Type B pancreatic cell (in vitro differentiated cells): ENCODE measurements around the gene SYT17. TPM values are rescaled to one million over a fixed set of nuclear protein-coding genes. Genes with fewer than 3 reads are reported as not detected.

ENCODE experiments used
- DNase-seq: peaks from one replicate; pipeline ENCODE4 v3.0.0; 2021; ENCODE audit warnings: mixed read lengths; ENCODE audit not compliant: unreplicated experiment; ENCODE audit errors: extremely low spot score
- H3K27ac Mint-ChIP-seq: 2 replicates; pipeline ENCODE4 v1.8.0; 2021; ENCODE audit warnings: mild to moderate bottlenecking, mixed read lengths
- H3K27me3 Mint-ChIP-seq: 2 replicates; pipeline ENCODE4 v1.8.0; 2021; ENCODE audit warnings: mixed read lengths
- H3K36me3 Mint-ChIP-seq: 2 replicates; pipeline ENCODE4 v1.8.0; 2021; ENCODE audit warnings: mixed read lengths
- H3K4me1 Mint-ChIP-seq: one replicate; pipeline ENCODE4 v1.8.0; 2021; ENCODE audit warnings: mixed read lengths; ENCODE audit not compliant: unreplicated experiment
- H3K4me3 Mint-ChIP-seq: 2 replicates; pipeline ENCODE4 v1.8.0; 2021; ENCODE audit warnings: mild to moderate bottlenecking, mixed read lengths
- H3K9me3 Mint-ChIP-seq: 2 replicates; pipeline ENCODE4 v1.8.0; 2021; ENCODE audit warnings: mixed read lengths
- total RNA-seq: library from RNA; stranded (reverse); gene quantifications from 2 replicates; pipeline ENCODE4 v1.2.1, GENCODE V29; 2021; ENCODE audit warnings: low replicate concordance
- TF ChIP-seq, protein P1 (sequence below): fragments of 200-600 bp; sonication (generic); conservative IDR thresholded peaks from 2 replicates; pipeline ENCODE4 v1.5.0; 2021; ENCODE audit warnings: antibody characterized with exemption, mild to moderate bottlenecking

Gene SYT17
- total RNA-seq, 1 donor from 2014 or later: 10.7 TPM

DNA sequence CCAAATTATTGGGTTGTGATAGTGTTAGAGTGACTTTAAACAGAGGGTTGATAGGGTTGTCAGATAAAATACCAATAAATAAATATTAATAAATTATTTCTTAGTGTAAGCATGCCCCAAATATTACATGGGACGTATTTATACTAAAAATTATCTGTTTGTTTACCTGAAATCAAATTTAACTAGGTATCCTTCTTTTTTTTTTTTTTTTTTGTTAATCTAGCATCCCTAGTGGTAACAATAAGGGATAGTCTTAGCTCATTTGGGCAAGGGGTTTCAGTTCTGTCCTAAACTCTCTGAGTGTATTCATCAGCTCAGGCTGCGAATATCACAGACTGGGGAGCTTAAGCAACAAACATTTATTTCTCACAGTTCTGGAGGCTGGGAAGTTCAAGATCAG is 118.8 kb downstream of the SYT17 start:
- DNase-seq: no peak
- H3K9me3 Mint-ChIP-seq: no peaks in the 10 kb centered on the region
- peaks cover 6% of the 10 kb centered on the region for H3K27me3 Mint-ChIP-seq
- H3K27ac Mint-ChIP-seq: no peak overlapping the region
- TF ChIP-seq, protein P1, sequence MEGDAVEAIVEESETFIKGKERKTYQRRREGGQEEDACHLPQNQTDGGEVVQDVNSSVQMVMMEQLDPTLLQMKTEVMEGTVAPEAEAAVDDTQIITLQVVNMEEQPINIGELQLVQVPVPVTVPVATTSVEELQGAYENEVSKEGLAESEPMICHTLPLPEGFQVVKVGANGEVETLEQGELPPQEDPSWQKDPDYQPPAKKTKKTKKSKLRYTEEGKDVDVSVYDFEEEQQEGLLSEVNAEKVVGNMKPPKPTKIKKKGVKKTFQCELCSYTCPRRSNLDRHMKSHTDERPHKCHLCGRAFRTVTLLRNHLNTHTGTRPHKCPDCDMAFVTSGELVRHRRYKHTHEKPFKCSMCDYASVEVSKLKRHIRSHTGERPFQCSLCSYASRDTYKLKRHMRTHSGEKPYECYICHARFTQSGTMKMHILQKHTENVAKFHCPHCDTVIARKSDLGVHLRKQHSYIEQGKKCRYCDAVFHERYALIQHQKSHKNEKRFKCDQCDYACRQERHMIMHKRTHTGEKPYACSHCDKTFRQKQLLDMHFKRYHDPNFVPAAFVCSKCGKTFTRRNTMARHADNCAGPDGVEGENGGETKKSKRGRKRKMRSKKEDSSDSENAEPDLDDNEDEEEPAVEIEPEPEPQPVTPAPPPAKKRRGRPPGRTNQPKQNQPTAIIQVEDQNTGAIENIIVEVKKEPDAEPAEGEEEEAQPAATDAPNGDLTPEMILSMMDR: peak; percentile 56
- H3K36me3 Mint-ChIP-seq: no peaks in the 10 kb centered on the region
- H3K4me1 Mint-ChIP-seq: peaks cover 19% of the 10 kb centered on the region
- no peak overlapping the region for H3K4me3 Mint-ChIP-seq

- H3K4me1 Mint-ChIP-seq: peaks cover 19% of the 10 kb centered on the region
- H3K9me3 Mint-ChIP-seq: no peaks in the 10 kb centered on the region
- TF ChIP-seq, protein P1: no peak
- H3K27ac Mint-ChIP-seq: no peak overlapping the region
- no peak for DNase-seq
- no peak overlapping the region for H3K4me3 Mint-ChIP-seq
- H3K27me3 Mint-ChIP-seq: peaks cover 6% of the 10 kb centered on the region
- H3K36me3 Mint-ChIP-seq: no peaks in the 10 kb centered on the region
Observed at GRCh38 chr16:19287241-19287640, 119.2 kb downstream of the SYT17 start.

- Mint-ChIP-seq H3K4me3 (no peak overlapping the region), H3K27me3 (peaks cover 6% of the 10 kb centered on the region), H3K4me1 (peaks cover 17% of the 10 kb centered on the region), H3K36me3 (no peaks in the 10 kb centered on the region), H3K27ac (no peak overlapping the region), H3K9me3 (no peaks in the 10 kb centered on the region)
- no peak for DNase-seq
- TF ChIP-seq, protein P1: no peak
Observed at GRCh38 chr16:19288872-19289799, 121.1 kb downstream of the SYT17 start.

DNA sequence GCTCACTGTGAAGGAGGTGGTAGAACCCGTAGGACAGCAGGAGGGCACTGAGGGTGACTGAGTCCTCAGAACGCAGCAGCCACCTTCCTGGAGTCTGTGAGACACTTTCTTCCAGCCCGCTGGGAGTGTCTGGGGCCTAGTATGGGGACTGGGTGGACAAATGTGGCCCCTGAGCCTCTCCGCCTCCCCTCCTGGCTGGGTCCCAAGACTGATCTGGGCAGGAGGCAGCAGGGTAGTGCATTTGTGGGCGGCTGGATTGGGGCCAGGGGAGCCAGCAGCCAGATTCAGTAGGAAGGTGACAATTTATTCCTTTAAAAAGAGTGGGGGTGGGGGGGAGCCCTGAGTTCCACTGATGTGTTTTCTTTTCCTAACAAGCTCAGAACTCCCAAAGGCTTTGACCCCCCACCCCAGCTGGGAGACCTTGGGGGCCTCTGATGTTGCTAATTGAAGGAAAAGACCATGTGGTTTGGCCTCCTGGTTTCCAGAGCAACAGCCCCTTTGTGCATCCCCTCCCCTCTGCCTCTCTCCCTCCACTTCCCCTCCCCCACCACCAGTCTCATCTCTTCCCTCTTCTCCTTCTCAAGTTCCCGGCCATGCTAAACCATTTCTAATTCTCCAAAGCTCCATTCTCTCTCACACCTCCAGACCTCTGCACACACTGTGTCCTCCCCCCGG is 121.9 kb downstream of the SYT17 start:
- Mint-ChIP-seq H3K4me1 (peaks cover 25% of the 10 kb centered on the region), H3K36me3 (no peaks in the 10 kb centered on the region), H3K27me3 (peaks cover 12% of the 10 kb centered on the region), H3K4me3 (no peak overlapping the region), H3K27ac (no peak overlapping the region), H3K9me3 (no peaks in the 10 kb centered on the region)
- TF ChIP-seq, protein P1: no peak
- DNase-seq: no peak

DNA sequence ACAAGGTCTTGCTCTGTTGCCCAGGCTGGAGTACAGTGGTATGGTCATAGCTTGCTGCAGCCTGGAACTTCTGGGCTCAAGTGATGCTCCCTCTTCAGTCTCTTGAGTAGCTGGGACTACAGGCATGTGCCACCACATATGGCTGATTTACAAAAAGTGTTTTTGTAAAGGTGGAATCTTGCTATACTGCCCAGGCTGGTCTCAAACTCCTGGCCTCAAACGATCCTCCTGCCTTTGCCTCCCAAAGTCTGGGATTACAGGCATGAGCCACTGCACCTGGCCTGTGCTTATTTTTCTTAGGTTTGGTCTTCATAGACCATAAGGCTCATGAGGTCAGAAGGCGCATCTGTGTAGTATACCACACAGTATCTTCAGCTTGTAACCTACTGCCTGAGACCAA is 122.8 kb downstream of the SYT17 start:
- H3K27me3 Mint-ChIP-seq: peaks cover 12% of the 10 kb centered on the region
- DNase-seq: no peak
- H3K9me3 Mint-ChIP-seq: no peaks in the 10 kb centered on the region
- H3K36me3 Mint-ChIP-seq: no peaks in the 10 kb centered on the region
- TF ChIP-seq, protein P1: no peak
- peaks cover 25% of the 10 kb centered on the region for H3K4me1 Mint-ChIP-seq
- no peak overlapping the region for H3K27ac Mint-ChIP-seq
- H3K4me3 Mint-ChIP-seq: no peak overlapping the region
